Renal cortical epithelial cell (primary cell): ENCODE data around the gene ELOVL1. TPM values are rescaled to one million over a fixed set of nuclear protein-coding genes. Genes with fewer than 3 reads are reported as not detected.

ENCODE experiments used
- DNase-seq: peaks from one replicate; pipeline ENCODE4 v3.0.0-alpha.2; 2011; ENCODE audit warnings: low read depth
- total RNA-seq: library from RNA; depleted of rRNA; stranded (reverse); fragments of >200 nt; gene quantifications from 2 replicates; pipeline ENCODE4 v1.2.3, GENCODE V29; 2014

The ELOVL1 gene
- total RNA-seq, 1 donor from 2014 or later = 59.0 TPM

GRCh38 chr1:43354936-43355335 lies 12.9 kb downstream of the ELOVL1 start:
- no peak for DNase-seq

DNA sequence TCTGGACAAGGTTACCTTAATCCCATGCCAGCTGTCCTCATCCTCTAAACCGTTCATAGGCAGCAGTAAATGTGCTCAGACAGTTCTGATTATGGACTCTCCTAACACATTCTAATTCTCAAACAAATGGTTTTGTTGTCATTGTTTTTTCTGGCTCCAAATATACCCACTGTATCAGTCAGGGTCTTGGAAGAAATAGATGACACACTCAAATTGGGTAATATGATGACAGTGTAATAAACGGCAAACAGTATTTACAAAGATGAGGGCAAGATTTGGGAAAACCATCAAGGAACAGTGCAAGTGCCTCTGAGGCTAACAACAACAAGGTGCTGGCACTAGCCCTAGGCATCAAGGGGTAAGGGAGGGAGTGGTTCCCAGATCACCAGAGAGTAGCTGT lies 13.3 kb downstream of the ELOVL1 start:
- no peak for DNase-seq

DNA sequence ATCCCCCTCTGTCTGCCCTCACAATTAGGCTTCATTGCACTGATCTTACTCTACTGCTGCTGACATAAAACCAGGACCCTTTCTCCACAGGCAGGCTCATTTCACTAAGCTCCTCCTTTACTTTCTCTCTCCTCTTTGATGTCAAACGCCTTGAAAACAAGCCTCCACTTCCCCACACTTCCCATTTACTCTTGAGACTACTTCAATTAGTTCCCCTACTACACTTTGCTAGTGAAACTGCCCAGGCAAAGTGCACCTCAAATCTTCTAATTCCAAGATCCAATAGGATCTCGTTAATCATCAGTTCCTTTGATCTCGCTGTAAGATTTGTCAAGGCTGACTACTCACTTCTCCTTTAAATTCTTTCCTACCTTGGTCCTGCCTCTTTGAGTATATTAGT lies 14.9 kb downstream of the ELOVL1 start:
- DNase-seq = no peak

GRCh38 chr1:43352351-43352705 lies 15.5 kb downstream of the ELOVL1 start:
- DNase-seq = no peak

DNA sequence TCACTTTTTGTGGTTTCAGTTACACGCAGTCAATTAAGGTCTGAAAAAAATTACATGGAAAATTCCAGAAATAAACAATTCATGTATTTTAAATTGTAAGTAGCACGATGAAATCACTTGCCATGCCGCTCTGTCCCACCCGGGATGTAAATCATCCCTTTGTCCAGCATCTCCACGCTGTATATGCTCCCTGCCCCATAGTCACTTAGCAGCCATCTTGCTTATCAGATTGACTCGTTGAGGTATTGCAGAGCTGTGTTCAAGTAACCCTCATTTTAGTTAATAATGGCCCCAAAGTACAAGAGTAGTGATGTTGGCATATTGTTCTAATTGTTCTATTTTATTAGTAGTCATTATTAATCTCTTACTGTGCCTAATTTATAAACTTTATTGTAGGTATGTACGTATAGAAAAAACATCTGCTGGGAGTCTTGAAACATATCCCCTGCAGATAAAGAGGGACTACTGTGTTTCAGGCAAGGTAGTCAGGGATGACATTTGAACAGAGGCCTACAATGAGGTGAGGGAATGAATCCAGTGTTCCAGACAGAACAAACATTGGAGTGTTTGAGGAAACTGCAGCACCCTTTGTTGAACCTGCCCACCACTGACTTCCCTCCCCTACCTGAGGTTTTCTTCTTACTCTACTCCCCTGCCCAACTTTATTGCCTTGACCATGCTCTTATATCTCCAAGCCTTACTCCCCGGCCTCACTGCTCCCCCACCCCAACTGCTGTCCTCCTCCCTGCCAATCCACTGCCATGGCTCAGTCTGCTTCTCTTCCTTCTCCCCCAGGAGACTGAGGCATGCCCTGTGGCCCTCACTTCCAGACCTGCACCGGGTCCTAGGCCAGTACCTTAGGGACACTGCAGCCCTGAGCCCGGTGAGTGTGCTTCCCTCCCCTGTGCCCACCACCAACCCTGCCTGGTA lies 16.1 kb downstream of the ELOVL1 start:
- DNase-seq = no peak

- DNase-seq = no peak
These were observed 16.8 kb downstream of the ELOVL1 start for GRCh38 chr1:43350976-43351375.

DNA sequence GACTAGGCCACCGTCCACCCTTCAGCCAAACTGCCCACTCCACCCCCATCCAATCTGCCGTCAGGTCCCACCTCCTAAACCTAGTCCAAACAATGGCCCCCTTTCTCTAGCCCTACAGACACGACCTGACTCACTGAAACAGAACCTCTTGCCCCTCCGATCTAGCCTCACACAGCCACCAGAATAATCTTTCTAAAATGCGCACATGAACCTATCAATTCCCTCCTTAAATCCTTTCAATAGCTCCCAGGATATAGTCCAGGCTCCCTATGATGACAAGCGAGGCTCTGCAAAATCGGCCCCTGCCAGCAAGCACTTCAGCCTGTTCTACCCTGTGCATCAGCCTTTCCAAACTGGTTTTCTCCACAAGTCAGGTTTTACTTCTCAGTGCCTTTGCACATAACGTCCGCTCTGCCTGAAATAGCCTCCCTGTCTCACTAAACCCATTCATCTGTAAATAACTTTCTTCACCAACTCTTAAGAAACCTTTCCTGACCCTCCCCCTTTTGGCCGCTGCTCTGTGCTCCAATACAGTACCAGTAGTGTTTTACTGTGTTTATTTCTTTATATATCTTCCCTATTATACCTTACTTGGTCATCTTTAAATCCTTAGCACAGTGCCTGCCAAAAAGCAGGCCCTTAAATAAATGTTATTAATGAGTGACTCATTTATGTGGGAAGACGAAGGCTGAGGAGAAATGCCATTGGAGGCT lies 18.1 kb downstream of the ELOVL1 start:
- DNase-seq = peak; percentile 79

DNA sequence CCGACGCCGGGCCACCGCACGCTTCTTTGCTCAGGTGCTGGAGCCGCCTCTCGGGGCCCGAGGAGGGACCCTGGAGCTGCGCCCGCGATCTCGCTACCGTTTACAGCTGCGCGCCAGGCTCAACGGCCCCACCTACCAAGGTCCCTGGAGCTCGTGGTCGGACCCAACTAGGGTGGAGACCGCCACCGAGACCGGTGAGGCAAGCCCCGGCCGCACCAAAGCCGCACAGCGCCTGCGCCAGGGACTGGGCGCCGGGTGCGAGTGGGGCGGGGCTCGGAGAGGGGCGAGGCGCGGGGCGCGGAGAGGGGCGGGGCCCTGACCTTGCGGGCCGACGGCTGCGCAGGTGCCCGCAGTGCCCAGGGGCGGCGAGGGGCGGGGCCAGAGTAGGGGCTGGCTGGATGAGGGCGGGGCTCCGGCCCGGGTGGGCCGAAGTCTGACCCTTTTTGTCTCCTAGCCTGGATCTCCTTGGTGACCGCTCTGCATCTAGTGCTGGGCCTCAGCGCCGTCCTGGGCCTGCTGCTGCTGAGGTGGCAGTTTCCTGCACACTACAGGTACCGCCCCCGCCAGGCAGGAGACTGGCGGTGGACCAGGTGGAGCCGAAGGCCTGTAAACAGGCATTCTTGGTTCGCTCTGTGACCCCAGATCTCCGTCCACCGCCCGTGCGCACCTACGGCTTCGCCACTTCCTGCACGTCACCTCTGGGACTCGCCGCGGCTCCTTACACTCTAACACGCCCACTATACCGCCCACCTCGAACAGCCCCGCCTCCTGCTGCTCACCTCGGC lies 18.8 kb downstream of the ELOVL1 start:
- peak; percentile 69 for DNase-seq

DNA sequence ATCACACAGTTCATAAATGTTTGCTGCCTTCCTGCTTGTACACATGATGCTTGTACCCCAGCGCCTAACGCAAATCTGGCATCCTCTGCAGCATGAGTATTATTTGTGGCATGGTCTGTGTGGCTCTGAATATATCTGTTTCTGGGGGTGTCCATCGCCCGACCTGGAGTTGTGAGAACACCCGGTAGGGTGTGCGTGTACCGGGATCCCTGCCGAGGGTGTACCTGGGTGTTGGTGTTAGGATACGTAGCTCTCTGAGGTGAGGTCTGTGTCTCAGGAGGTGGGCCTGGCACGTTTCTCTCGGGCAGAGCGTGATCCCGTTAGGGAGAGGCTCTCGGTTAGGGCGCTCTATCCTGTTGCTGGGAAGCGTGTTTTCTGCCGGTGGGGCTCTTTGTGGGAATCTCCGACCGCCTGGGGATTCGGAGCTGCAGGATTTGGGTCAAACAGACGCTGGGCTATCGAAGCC lies 19.4 kb downstream of the ELOVL1 start:
- no peak for DNase-seq

GRCh38 chr1:43346636-43347035 lies 21.2 kb downstream of the ELOVL1 start:
- no peak for DNase-seq

- DNase-seq = no peak
These were observed 22.7 kb downstream of the ELOVL1 start for GRCh38 chr1:43345120-43345519.

- DNase-seq = no peak
These were observed 23.5 kb downstream of the ELOVL1 start for GRCh38 chr1:43344267-43344850.

GRCh38 chr1:43340559-43340958 lies 27.3 kb downstream of the ELOVL1 start:
- DNase-seq = no peak

- no peak for DNase-seq
These were observed 28.1 kb downstream of the ELOVL1 start for GRCh38 chr1:43339584-43340232.

DNA sequence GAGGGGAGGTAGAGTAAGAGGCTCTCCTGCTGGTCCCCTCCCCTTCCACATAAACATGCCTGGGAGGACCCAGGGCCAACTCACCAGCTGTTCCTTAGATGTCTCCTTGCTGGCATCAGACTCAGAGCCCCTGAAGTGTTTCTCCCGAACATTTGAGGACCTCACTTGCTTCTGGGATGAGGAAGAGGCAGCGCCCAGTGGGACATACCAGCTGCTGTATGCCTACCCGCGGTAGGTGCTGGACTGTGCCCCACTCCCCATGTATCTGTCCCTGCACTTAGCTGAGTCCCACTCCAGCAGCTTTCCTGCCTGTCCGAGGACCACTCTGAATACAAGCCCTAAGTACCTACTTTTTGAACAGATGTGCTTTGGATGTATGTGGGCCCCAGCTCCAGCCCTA lies 29.8 kb downstream of the ELOVL1 start:
- no peak for DNase-seq

DNA sequence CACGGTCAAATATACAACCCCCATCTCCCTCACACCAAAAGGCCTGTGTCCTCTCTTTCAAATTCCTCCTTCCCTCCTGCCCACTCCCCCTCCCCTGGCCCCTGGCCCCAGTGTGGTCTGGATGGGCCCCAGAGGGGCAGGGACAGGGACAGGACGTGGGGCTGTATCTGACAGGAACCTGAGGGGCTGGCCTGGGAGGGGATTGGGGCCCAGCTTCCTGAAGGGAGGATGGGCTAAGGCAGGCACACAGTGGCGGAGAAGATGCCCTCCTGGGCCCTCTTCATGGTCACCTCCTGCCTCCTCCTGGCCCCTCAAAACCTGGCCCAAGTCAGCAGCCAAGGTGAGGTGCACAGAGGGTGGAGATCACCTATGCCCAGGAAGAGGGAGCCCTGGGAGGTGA lies 30.2 kb downstream of the ELOVL1 start, which contains the start of gene MPL:
TSS of gene MPL (plus strand) at position 231 of the 400 bp plus-strand sequence. CDS start at position 262, 31 bp downstream.
- DNase-seq = no peak

DNA sequence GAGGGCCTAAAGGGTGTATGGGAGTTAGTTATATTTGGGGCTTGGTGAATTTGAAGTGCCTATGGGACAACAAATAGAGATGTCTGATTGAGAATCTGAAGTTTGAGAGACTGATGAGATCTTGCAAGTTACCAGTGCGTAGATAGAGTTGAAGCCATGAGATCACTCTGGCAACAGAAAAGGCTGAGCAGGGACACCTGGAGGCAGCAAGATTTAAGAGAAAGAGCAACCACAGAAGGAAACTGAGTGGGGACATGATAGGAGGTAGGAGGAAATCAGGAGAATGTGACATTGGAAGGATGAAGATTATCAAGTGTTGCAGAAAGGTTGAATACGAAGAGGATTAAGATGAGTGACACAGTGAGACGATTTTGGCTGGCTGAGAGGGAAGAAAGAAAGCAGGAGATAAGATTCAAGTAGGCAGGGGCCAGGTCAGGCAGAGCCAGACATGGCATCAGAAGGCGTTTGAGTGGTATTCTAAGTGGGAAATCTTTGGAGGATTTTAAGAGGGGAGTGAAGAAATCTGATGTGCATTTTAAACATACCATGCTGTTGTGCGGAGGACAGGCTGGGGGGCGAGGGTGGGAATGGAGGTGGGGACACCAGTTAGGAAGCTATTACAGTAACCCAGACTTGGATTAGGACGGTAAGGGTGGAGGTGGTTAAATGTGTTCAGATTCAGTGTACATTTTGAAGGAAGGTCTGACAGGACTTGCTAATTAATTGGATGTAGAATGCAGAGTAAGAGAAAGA lies 33.2 kb downstream of the ELOVL1 start:
- DNase-seq = no peak

DNA sequence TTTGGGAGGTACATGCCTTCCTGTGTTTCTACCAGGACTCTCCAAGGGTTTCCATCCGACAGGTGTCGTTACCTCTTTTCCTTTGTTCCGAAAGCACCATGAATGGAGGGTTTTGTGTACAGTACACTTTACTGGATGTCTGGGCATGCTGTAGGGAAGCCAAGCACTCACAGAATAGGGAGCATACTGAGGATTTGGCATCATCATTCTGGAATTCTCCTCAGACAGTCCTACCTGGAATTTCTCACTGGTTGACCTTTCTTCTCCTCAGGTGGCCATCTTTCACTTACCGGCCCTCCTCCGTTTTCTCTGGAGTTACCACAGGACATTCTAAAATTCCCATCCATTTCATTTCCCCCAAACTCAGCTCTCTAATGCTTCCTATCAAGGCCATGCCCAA lies 36.1 kb downstream of the ELOVL1 start:
- no peak for DNase-seq

- DNase-seq = peak; percentile 59
These were observed 37.6 kb downstream of the ELOVL1 start for GRCh38 chr1:43329995-43330751.
